Type B pancreatic cell (in vitro differentiated cells): ENCODE measurements around the gene PRRC2B. TPM values are rescaled to one million over a fixed set of nuclear protein-coding genes. Genes with fewer than 3 reads are reported as not detected.

Experiments
- DNase-seq: peaks from one replicate; pipeline ENCODE4 v3.0.0; 2021; ENCODE audit warnings: mixed read lengths; ENCODE audit not compliant: unreplicated experiment; ENCODE audit errors: extremely low spot score
- H3K27ac Mint-ChIP-seq: 2 replicates; pipeline ENCODE4 v1.8.0; 2021; ENCODE audit warnings: mild to moderate bottlenecking, mixed read lengths
- H3K27me3 Mint-ChIP-seq: 2 replicates; pipeline ENCODE4 v1.8.0; 2021; ENCODE audit warnings: mixed read lengths
- H3K36me3 Mint-ChIP-seq: 2 replicates; pipeline ENCODE4 v1.8.0; 2021; ENCODE audit warnings: mixed read lengths
- H3K4me1 Mint-ChIP-seq: one replicate; pipeline ENCODE4 v1.8.0; 2021; ENCODE audit warnings: mixed read lengths; ENCODE audit not compliant: unreplicated experiment
- H3K4me3 Mint-ChIP-seq: 2 replicates; pipeline ENCODE4 v1.8.0; 2021; ENCODE audit warnings: mild to moderate bottlenecking, mixed read lengths
- H3K9me3 Mint-ChIP-seq: 2 replicates; pipeline ENCODE4 v1.8.0; 2021; ENCODE audit warnings: mixed read lengths
- total RNA-seq: library from RNA; stranded (reverse); gene quantifications from 2 replicates; pipeline ENCODE4 v1.2.1, GENCODE V29; 2021; ENCODE audit warnings: low replicate concordance
- TF ChIP-seq, protein P1 (sequence below): fragments of 200-600 bp; sonication (generic); conservative IDR thresholded peaks from 2 replicates; pipeline ENCODE4 v1.5.0; 2021; ENCODE audit warnings: antibody characterized with exemption, mild to moderate bottlenecking

The PRRC2B gene
- total RNA-seq, 1 donor from 2014 or later, result 300 TPM

DNA sequence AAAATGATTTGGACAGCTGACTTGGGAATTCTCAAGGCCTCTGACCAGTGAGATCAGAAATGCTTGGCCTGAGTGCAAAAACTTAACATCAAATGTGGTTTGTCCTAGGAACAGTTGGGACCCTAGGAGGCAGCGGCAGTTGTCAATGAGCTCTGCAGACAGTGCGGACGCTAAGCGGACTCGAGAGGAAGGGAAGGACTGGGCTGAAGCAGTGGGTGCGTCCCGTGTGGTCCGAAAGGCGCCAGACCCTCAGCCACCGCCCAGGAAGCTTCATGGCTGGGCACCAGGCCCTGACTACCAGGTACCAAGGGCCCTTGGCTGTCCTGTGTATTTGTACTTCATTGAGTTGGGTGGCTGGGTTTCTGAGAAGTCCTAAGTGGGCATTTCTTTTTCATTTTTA is 65.2 kb downstream of the PRRC2B start:
- no peaks in the 10 kb centered on the region for H3K27me3 Mint-ChIP-seq
- H3K27ac Mint-ChIP-seq, result no peak overlapping the region
- H3K4me1 Mint-ChIP-seq, result no peaks in the 10 kb centered on the region

DNA sequence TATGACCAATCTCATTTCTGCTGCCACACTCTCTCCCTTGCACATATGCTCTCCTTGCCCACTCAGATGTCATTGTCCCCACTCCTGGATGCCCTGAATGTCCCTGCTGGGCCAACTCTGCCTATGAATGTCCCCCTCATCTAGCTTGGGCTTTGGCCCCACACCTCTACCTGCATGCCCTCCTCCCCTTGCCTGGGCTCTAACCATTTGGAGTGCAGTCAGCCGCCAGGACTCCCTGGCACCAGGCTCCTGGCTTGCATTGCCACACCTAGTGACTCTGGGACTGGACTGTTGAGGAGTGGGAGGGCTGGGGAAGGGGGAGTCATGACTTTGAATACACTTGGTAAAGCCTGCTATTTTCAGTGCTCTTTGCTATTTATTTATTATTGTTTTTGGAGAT is 67.3 kb downstream of the PRRC2B start:
- Mint-ChIP-seq H3K27ac (no peak overlapping the region), H3K9me3 (no peaks in the 10 kb centered on the region), H3K4me1 (no peaks in the 10 kb centered on the region), H3K27me3 (no peaks in the 10 kb centered on the region), H3K4me3 (no peak overlapping the region), H3K36me3 (peaks cover 34% of the 10 kb centered on the region)
- TF ChIP-seq, protein P1, sequence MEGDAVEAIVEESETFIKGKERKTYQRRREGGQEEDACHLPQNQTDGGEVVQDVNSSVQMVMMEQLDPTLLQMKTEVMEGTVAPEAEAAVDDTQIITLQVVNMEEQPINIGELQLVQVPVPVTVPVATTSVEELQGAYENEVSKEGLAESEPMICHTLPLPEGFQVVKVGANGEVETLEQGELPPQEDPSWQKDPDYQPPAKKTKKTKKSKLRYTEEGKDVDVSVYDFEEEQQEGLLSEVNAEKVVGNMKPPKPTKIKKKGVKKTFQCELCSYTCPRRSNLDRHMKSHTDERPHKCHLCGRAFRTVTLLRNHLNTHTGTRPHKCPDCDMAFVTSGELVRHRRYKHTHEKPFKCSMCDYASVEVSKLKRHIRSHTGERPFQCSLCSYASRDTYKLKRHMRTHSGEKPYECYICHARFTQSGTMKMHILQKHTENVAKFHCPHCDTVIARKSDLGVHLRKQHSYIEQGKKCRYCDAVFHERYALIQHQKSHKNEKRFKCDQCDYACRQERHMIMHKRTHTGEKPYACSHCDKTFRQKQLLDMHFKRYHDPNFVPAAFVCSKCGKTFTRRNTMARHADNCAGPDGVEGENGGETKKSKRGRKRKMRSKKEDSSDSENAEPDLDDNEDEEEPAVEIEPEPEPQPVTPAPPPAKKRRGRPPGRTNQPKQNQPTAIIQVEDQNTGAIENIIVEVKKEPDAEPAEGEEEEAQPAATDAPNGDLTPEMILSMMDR, result no peak
- no peak for DNase-seq

More for the DNA sequence above, 65.2 kb downstream of the PRRC2B start:
- H3K9me3 Mint-ChIP-seq, result no peaks in the 10 kb centered on the region
- no peak for DNase-seq
- peaks cover 29% of the 10 kb centered on the region for H3K36me3 Mint-ChIP-seq
- H3K4me3 Mint-ChIP-seq, result no peak overlapping the region
- TF ChIP-seq, protein P1, result no peak

DNA sequence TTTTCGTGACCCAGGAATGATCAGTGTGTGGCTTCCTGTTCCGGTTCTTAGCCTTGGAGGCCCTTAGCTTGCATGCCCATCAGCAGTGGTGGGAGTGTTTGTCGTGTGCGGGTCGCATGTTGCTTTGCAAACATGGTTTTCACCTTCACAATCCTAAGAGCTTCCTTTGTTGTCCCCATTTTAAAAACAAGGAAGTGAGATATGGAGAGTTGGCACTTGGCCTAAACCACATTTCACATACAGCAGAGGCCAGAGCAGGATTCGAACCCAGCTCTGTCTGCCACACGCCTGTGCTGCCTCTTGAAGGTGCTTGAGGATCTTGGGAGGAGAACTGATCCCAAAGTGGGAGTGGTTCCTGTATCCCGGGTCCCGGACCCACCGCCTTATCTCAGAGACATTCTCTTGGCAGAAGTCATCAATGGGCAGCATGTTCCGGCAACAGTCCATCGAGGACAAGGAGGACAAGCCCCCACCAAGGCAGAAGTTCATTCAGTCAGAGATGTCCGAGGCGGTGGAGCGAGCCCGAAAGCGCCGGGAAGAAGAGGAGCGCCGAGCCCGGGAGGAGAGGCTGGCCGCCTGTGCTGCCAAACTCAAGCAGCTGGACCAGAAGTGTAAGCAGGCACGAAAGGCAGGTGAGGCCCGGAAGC is 70.6 kb downstream of the PRRC2B start:
- H3K27me3 Mint-ChIP-seq, result no peaks in the 10 kb centered on the region
- no peak overlapping the region for H3K4me3 Mint-ChIP-seq
- no peak for DNase-seq
- no peaks in the 10 kb centered on the region for H3K9me3 Mint-ChIP-seq
- H3K36me3 Mint-ChIP-seq, result peaks cover 41% of the 10 kb centered on the region
- TF ChIP-seq, protein P1, result no peak
- H3K4me1 Mint-ChIP-seq, result no peaks in the 10 kb centered on the region
- no peak overlapping the region for H3K27ac Mint-ChIP-seq

DNA sequence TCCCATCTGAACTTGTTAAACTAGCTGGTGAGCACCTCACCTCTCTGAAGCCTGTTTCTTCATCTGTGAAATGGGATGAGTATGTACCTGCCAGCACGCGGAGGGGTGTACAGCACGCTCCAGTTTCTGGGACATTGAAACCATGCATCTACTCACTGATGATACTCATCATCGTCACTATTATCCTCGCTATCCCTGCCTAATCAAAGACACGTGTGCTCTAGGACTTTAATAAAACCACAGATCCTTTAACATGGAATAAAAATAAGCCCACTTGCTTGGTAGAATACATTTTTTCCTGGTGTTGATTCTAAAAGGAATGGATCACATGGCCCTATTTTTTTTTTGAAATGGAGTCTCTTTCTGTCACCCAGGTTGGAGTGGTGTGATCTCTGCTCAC is 71.5 kb downstream of the PRRC2B start:
- H3K27me3 Mint-ChIP-seq, result no peaks in the 10 kb centered on the region
- no peak overlapping the region for H3K27ac Mint-ChIP-seq
- no peak overlapping the region for H3K4me3 Mint-ChIP-seq
- no peak for DNase-seq
- peaks cover 45% of the 10 kb centered on the region for H3K36me3 Mint-ChIP-seq
- H3K9me3 Mint-ChIP-seq, result no peaks in the 10 kb centered on the region
- no peaks in the 10 kb centered on the region for H3K4me1 Mint-ChIP-seq
- TF ChIP-seq, protein P1, result no peak

DNA sequence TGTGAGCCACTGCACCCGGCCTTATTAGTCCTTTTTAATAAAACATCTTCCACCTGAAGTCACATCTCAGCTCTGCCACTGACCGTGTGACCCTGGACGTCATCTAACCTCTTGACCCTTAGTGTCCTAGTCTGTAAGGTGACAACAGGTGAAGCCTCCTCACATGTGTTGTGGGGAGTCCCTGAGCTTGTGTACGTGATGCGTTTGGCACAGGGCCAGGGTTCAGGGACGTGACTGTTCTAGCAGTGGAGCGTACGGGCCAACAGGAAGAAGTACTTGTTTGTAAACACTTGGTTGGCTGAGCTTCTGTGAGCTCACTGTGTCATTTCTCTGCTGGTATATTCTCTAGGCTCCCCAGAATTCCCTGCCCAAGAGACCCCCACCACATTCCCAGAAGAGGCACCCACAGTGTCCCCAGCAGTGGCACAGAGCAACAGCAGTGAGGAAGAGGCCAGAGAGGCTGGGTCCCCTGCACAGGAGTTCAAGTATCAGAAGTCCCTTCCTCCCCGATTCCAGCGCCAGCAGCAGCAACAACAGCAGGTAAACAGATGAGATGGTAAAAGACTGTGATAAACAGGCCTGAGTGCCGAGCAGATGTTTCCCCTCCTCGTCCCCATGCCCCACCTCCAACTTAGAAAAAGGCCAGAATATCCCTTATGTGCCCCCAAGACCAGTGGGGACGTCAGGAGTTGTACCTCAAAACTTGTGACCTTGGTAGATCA is 73.5 kb downstream of the PRRC2B start:
- Mint-ChIP-seq H3K4me1 (no peaks in the 10 kb centered on the region), H3K27ac (no peak overlapping the region), H3K4me3 (no peak overlapping the region), H3K9me3 (no peaks in the 10 kb centered on the region), H3K36me3 (peaks cover 50% of the 10 kb centered on the region), H3K27me3 (no peaks in the 10 kb centered on the region)
- TF ChIP-seq, protein P1, result no peak
- DNase-seq, result no peak
